ENCODE data around the gene APC2.

APC2 gene

DNA sequence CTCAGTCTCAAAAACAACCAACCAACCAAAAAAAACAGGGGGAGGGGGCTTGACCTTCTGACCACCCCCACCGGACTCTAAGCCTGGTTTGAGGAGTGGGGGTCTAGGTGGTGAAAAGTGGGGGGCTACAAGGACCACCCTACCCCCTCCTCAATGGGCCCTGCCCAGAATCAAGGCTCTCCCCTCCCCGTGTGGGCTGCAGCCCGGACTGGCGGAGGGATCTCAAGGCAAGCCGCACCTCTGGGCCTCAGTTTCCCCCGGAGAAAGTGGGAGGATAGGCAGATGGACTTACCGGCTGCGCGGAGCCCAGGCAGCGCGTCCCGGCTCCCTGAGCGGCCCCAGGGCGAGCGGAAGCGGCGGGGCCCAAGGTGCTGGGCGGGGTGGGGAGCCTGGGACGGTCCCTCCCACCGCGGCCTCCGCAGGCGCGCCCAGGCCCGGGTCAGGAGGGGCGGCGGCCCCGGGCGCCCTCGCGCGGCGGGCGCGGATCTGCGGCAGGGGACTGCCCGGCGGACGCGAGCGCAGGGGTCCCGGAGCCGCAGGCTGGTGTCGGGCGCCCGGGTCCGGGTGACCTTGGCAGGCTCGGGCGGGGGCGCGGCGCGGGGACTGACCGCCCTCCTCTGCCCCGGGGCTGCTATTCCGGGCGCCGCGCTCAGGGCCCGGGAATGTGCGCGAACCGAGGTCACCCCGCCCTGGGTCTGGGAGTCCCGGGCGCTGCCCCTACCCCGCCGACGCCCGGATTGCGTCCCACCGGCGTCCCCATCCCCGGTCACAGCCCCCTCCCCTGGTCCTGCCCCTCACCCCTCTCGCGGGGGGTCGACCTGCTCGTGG lies 63.0 kb downstream of the APC2 start, which contains the start of gene ADAMTSL5:
Gene ADAMTSL5 (minus strand): TSS at position 349 of the 828 bp plus-strand sequence. CDS start 2,076 bp downstream, outside the sequence.
- H3K4me2 ChIP-seq, result peak within 1 kb of the TSS; percentile 67
- H3K9ac ChIP-seq, result no peak within 1 kb of the TSS
- H3K27ac ChIP-seq, result no peak within 1 kb of the TSS
- H3K36me3 ChIP-seq (ENCODE audit: insufficient read depth), result no peaks in the 10 kb centered on the region
- no peaks in the 10 kb centered on the region for H4K20me1 ChIP-seq (ENCODE audit: insufficient read depth)
- peaks cover 6% of the 10 kb centered on the region for H3K4me1 ChIP-seq (ENCODE audit: low read depth, poor library complexity, severe bottlenecking)
- H3K27me3 ChIP-seq (ENCODE audit: insufficient read depth, low read depth), result peaks cover 42% of the 10 kb centered on the region
- peak within 1 kb of the TSS; percentile 44; the same call in 1 of the 2 replicates for H2AFZ ChIP-seq (ENCODE audit: low read depth)
- no peaks in the 10 kb centered on the region for H3K79me2 ChIP-seq (ENCODE audit: insufficient read depth, low read depth)
- TF ChIP-seq, protein P1, sequence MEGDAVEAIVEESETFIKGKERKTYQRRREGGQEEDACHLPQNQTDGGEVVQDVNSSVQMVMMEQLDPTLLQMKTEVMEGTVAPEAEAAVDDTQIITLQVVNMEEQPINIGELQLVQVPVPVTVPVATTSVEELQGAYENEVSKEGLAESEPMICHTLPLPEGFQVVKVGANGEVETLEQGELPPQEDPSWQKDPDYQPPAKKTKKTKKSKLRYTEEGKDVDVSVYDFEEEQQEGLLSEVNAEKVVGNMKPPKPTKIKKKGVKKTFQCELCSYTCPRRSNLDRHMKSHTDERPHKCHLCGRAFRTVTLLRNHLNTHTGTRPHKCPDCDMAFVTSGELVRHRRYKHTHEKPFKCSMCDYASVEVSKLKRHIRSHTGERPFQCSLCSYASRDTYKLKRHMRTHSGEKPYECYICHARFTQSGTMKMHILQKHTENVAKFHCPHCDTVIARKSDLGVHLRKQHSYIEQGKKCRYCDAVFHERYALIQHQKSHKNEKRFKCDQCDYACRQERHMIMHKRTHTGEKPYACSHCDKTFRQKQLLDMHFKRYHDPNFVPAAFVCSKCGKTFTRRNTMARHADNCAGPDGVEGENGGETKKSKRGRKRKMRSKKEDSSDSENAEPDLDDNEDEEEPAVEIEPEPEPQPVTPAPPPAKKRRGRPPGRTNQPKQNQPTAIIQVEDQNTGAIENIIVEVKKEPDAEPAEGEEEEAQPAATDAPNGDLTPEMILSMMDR (conservative IDR thresholded peaks at IDR 0.05; ENCODE audit: low read depth, low read length), result no peak
- H3K4me3 ChIP-seq (IDR thresholded peaks at IDR 0.05; ENCODE audit: insufficient read depth, low read depth, low read length), result no peak within 1 kb of the TSS

DNA sequence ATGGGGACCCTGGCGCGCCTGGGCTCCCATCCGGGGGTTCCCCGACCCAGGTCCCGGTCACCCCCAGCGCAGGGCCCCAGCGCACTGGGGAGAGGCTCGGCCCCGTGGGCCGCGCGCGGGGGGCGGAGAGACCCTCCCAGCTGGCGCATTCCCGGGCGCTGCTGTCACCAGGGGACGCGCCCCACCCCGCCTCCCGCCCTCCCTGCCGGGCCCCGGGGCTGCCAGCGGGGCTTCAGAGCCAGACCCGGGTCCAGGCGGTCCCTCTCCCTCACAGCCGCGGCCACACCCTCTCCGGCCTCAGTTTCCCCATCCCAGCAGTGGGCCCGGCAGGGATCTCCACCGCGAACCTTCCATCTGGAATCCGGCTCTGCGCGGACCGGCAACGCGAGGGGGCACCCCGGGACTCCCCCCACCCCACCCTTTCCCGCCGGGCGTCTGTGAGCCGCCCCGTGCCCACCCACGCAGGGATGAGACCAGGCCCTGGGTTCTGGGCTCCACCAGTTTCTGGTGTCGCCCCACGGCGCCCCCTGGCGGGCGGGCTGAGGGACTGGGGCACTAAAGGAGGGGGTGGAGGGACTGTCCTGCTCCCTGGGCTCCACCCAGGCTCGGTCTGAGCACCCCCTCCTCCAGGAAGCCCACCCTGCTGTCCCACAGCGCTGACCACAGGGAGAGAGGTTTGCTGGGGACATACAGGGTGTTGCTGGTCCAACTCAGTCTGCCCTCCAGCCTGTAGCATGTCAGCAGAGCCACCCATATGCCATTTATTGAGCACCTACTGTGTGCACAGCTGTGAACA lies 63.8 kb downstream of the APC2 start:
- Histone ChIP-seq H3K4me3 (IDR thresholded peaks at IDR 0.05; ENCODE audit: insufficient read depth, low read depth, low read length) (no peak overlapping the region), H3K4me2 (no peak overlapping the region), H3K36me3 (ENCODE audit: insufficient read depth) (no peaks in the 10 kb centered on the region), H3K27ac (no peak overlapping the region), H3K27me3 (ENCODE audit: insufficient read depth, low read depth) (peaks cover 49% of the 10 kb centered on the region), H2AFZ (ENCODE audit: low read depth) (0 out of 2 replicates have a peak overlapping the region, but pooled peaks have one; percentile 34), H3K4me1 (ENCODE audit: low read depth, poor library complexity, severe bottlenecking) (peaks cover 6% of the 10 kb centered on the region), H3K9ac (no peak overlapping the region), H3K79me2 (ENCODE audit: insufficient read depth, low read depth) (no peaks in the 10 kb centered on the region), H4K20me1 (ENCODE audit: insufficient read depth) (no peaks in the 10 kb centered on the region)
- TF ChIP-seq, protein P1 (conservative IDR thresholded peaks at IDR 0.05; ENCODE audit: low read depth, low read length), result peak; percentile 74

DNA sequence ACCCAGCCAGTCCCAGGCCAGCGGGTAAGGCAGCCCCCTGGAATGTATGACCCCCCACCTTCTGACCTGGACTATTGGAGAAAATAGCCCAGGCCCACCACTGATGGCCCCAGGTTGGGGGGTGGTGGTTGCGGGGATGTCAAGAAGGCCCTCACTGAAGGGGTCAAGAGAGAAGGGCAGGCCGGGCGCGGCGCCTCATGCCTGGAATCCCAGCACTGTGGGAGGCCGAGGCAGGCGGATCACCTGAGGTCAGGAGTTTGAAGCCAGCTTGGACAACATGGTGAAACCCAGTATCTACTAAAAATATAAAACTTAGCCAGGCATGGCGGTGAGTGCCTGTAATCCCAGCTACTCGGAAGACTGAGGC lies 64.4 kb downstream of the APC2 start:
- H2AFZ ChIP-seq (ENCODE audit: low read depth), result no peak overlapping the region
- TF ChIP-seq, protein P1 (conservative IDR thresholded peaks at IDR 0.05; ENCODE audit: low read depth, low read length), result no peak
- no peaks in the 10 kb centered on the region for H3K79me2 ChIP-seq (ENCODE audit: insufficient read depth, low read depth)
- no peak overlapping the region for H3K4me2 ChIP-seq
- no peaks in the 10 kb centered on the region for H4K20me1 ChIP-seq (ENCODE audit: insufficient read depth)
- no peak overlapping the region for H3K4me3 ChIP-seq (IDR thresholded peaks at IDR 0.05; ENCODE audit: insufficient read depth, low read depth, low read length)
- H3K9ac ChIP-seq, result no peak overlapping the region
- peaks cover 6% of the 10 kb centered on the region for H3K4me1 ChIP-seq (ENCODE audit: low read depth, poor library complexity, severe bottlenecking)
- no peaks in the 10 kb centered on the region for H3K36me3 ChIP-seq (ENCODE audit: insufficient read depth)
- peaks cover 44% of the 10 kb centered on the region for H3K27me3 ChIP-seq (ENCODE audit: insufficient read depth, low read depth)
- H3K27ac ChIP-seq, result no peak overlapping the region

DNA sequence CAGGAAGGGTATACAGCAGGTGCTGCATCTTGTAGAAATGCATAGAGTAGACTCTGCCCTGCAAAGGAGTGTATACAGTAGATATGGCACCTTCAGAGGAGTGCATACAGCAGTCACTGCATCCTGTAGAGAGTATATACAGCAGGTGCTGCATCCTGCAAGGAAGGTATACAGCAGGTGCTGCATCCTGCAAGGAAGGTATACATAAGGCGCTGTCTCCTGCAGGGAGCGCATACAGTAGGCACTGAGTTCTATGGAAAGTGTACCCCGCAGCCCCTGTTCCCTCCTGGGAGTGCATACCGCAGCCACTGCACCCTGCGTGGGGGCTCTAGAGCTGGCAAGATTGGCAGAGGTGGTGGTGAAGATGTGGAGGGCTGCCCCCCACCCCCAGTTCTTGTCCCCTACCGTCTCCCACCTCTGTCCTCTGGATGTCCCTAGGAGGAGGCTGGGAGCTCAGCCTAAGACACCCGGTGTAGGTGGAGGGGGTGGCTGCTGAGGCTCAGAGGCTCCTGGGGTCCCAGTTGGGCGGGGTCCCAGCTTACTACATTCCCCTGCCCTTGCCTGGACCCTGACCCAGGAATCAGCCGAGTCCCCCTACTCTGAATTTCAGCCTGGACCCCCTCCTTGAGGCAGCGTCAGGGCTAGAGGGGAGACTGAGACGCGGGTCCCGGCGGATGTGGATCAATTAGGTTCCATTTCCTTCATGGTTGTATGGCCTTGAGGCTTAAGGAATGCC lies 65.2 kb downstream of the APC2 start:
- Histone ChIP-seq H3K4me1 (ENCODE audit: low read depth, poor library complexity, severe bottlenecking) (peaks cover 7% of the 10 kb centered on the region), H4K20me1 (ENCODE audit: insufficient read depth) (no peaks in the 10 kb centered on the region), H3K36me3 (ENCODE audit: insufficient read depth) (no peaks in the 10 kb centered on the region), H3K9ac (no peak overlapping the region), H3K4me3 (IDR thresholded peaks at IDR 0.05; ENCODE audit: insufficient read depth, low read depth, low read length) (no peak overlapping the region), H2AFZ (ENCODE audit: low read depth) (no peak overlapping the region), H3K27me3 (ENCODE audit: insufficient read depth, low read depth) (peaks cover 36% of the 10 kb centered on the region), H3K4me2 (no peak overlapping the region), H3K27ac (no peak overlapping the region), H3K79me2 (ENCODE audit: insufficient read depth, low read depth) (no peaks in the 10 kb centered on the region)
- TF ChIP-seq, protein P1 (conservative IDR thresholded peaks at IDR 0.05; ENCODE audit: low read depth, low read length), result no peak
